Measurements from ENCODE around the gene CPLX1. TPM values are rescaled to one million over a fixed set of nuclear protein-coding genes. Genes with fewer than 3 reads are reported as not detected.

Gene CPLX1
- total RNA-seq, 1 experiment from 2014 or later, result 2.7 TPM

- DNase-seq (ENCODE audit: unreplicated experiment), result no peak
- intact Hi-C loops (cut with micrococcal nuclease), result no loop called here
- POLR2A ChIA-PET, result no interaction called here
- no peaks in the 10 kb centered on the region for H3K36me3 Mint-ChIP-seq (ENCODE audit: insufficient read depth, unreplicated experiment)
- H3K4me3 Mint-ChIP-seq (ENCODE audit: unreplicated experiment), result no peak overlapping the region
- no peaks in the 10 kb centered on the region for H3K4me1 Mint-ChIP-seq (ENCODE audit: insufficient read depth, unreplicated experiment)
- no peak for TF ChIP-seq CTCF (IDR thresholded peaks at IDR 0.05; ENCODE audit: unreplicated experiment)
- no TSS peak for BruUV-seq (replicated peaks)
- no peak overlapping the region for H3K27ac Mint-ChIP-seq (ENCODE audit: low read depth, unreplicated experiment)
- no peaks in the 10 kb centered on the region for H3K9me3 Mint-ChIP-seq (ENCODE audit: unreplicated experiment)
- peaks cover 53% of the 10 kb centered on the region for H3K27me3 Mint-ChIP-seq (ENCODE audit: insufficient read depth, unreplicated experiment)
- CTCF ChIA-PET, result interaction anchor here (0.6 kb wide), 1 partner anchor 149 kb away, joined by 3 read pairs; no protein-coding TSS in a partner anchor
These were observed 7.6 kb downstream of the CPLX1 start for GRCh38 chr4:818106-818921.

- intact Hi-C loops (cut with micrococcal nuclease), result no loop called here
- no TSS peak for BruUV-seq (replicated peaks)
- H3K36me3 Mint-ChIP-seq (ENCODE audit: insufficient read depth, unreplicated experiment), result no peaks in the 10 kb centered on the region
- no peaks in the 10 kb centered on the region for H3K4me1 Mint-ChIP-seq (ENCODE audit: insufficient read depth, unreplicated experiment)
- ChIA-PET CTCF (interaction anchor here (0.5 to 0.6 kb wide), 5 partner anchors 45 to 826 kb away, joined by 3 to 9 read pairs (median 4); no protein-coding TSS in a partner anchor), POLR2A (interaction anchor here (0.6 kb wide), 1 partner anchor 280 kb away, joined by 3 read pairs; no protein-coding TSS in a partner anchor)
- H3K27me3 Mint-ChIP-seq (ENCODE audit: insufficient read depth, unreplicated experiment), result peaks cover 34% of the 10 kb centered on the region
- TF ChIP-seq CTCF (IDR thresholded peaks at IDR 0.05; ENCODE audit: unreplicated experiment), result no peak
- DNase-seq (ENCODE audit: unreplicated experiment), result no peak
- no peaks in the 10 kb centered on the region for H3K9me3 Mint-ChIP-seq (ENCODE audit: unreplicated experiment)
- no peak overlapping the region for H3K4me3 Mint-ChIP-seq (ENCODE audit: unreplicated experiment)
- no peak overlapping the region for H3K27ac Mint-ChIP-seq (ENCODE audit: low read depth, unreplicated experiment)
These were observed 10.3 kb downstream of the CPLX1 start for GRCh38 chr4:815464-816146.

- H3K4me3 Mint-ChIP-seq (ENCODE audit: unreplicated experiment), result no peak overlapping the region
- H3K27me3 Mint-ChIP-seq (ENCODE audit: insufficient read depth, unreplicated experiment), result peaks cover 34% of the 10 kb centered on the region
- DNase-seq (ENCODE audit: unreplicated experiment), result no peak
- no peak for TF ChIP-seq CTCF (IDR thresholded peaks at IDR 0.05; ENCODE audit: unreplicated experiment)
- no TSS peak for BruUV-seq (replicated peaks)
- intact Hi-C loops (cut with micrococcal nuclease), result no loop called here
- H3K27ac Mint-ChIP-seq (ENCODE audit: low read depth, unreplicated experiment), result no peak overlapping the region
- H3K9me3 Mint-ChIP-seq (ENCODE audit: unreplicated experiment), result no peaks in the 10 kb centered on the region
- ChIA-PET CTCF (interaction anchor here (0.6 to 0.9 kb wide), 2 partner anchors 11 to 118 kb away, joined by 3 to 5 read pairs; partner anchors contain the start of genes GAK and TMEM175), POLR2A (no interaction called here)
- H3K36me3 Mint-ChIP-seq (ENCODE audit: insufficient read depth, unreplicated experiment), result no peaks in the 10 kb centered on the region
- no peaks in the 10 kb centered on the region for H3K4me1 Mint-ChIP-seq (ENCODE audit: insufficient read depth, unreplicated experiment)
These were observed 11.5 kb downstream of the CPLX1 start for GRCh38 chr4:814312-814850.

- H3K4me1 Mint-ChIP-seq (ENCODE audit: insufficient read depth, unreplicated experiment), result no peaks in the 10 kb centered on the region
These were observed 12.0 kb downstream of the CPLX1 start for GRCh38 chr4:813900-814299.

More at GRCh38 chr4:813900-814299, 12.0 kb downstream of the CPLX1 start:
- CTCF ChIA-PET, result interaction anchor here (0.6 to 0.9 kb wide), 2 partner anchors 11 to 118 kb away, joined by 3 to 5 read pairs; partner anchors contain the start of genes GAK and TMEM175
- BruUV-seq (replicated peaks), result no TSS peak
- intact Hi-C loops (cut with micrococcal nuclease), result no loop called here
- peaks cover 34% of the 10 kb centered on the region for H3K27me3 Mint-ChIP-seq (ENCODE audit: insufficient read depth, unreplicated experiment)
- H3K4me3 Mint-ChIP-seq (ENCODE audit: unreplicated experiment), result no peak overlapping the region
- no peaks in the 10 kb centered on the region for H3K36me3 Mint-ChIP-seq (ENCODE audit: insufficient read depth, unreplicated experiment)
- no peak for TF ChIP-seq CTCF (IDR thresholded peaks at IDR 0.05; ENCODE audit: unreplicated experiment)
- H3K9me3 Mint-ChIP-seq (ENCODE audit: unreplicated experiment), result no peaks in the 10 kb centered on the region
- no peak overlapping the region for H3K27ac Mint-ChIP-seq (ENCODE audit: low read depth, unreplicated experiment)
- DNase-seq (ENCODE audit: unreplicated experiment), result no peak
- POLR2A ChIA-PET, result no interaction called here

Measured in MCF 10A (cell line).